ENCODE results near the gene RDX. TPM values are rescaled to one million over a fixed set of nuclear protein-coding genes. Genes with fewer than 3 reads are reported as not detected.

RDX gene
- total RNA-seq, 1 donor from 2014 or later = 125 TPM

DNA sequence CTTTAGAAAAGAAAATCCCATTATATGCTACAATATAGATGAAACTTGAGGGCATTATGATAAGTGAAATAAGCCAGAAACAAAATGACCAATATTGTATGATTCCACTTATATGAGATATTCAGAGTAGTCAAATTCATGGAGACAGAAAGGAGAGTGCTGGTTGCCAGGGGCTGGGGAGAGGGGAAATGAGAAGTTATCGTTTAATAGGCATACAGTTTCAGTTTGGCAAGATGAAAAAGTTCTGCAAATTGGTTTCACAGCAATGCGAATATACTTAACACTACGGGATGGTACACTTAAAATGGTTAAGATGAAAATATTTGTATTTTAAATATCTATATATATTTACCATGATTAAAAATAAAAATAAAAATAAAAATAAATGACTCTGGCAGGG is 31.1 kb upstream of the RDX start:
- Histone ChIP-seq H3K27me3 (ENCODE audit: low read depth) (no peaks in the 10 kb centered on the region), H3K27ac (replicated peaks) (no peak overlapping the region), H3K4me1 (no peaks in the 10 kb centered on the region), H3K36me3 (no peaks in the 10 kb centered on the region), H3K4me3 (no peak overlapping the region), H3K9me3 (replicated peaks) (peaks cover 11% of the 10 kb centered on the region)
- no peak for DNase-seq
- TF ChIP-seq, protein P1, sequence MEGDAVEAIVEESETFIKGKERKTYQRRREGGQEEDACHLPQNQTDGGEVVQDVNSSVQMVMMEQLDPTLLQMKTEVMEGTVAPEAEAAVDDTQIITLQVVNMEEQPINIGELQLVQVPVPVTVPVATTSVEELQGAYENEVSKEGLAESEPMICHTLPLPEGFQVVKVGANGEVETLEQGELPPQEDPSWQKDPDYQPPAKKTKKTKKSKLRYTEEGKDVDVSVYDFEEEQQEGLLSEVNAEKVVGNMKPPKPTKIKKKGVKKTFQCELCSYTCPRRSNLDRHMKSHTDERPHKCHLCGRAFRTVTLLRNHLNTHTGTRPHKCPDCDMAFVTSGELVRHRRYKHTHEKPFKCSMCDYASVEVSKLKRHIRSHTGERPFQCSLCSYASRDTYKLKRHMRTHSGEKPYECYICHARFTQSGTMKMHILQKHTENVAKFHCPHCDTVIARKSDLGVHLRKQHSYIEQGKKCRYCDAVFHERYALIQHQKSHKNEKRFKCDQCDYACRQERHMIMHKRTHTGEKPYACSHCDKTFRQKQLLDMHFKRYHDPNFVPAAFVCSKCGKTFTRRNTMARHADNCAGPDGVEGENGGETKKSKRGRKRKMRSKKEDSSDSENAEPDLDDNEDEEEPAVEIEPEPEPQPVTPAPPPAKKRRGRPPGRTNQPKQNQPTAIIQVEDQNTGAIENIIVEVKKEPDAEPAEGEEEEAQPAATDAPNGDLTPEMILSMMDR (IDR thresholded peaks at IDR 0.05; ENCODE audit: borderline replicate concordance) = no peak
- intact Hi-C loops (cut with micrococcal nuclease) = no loop called here

DNA sequence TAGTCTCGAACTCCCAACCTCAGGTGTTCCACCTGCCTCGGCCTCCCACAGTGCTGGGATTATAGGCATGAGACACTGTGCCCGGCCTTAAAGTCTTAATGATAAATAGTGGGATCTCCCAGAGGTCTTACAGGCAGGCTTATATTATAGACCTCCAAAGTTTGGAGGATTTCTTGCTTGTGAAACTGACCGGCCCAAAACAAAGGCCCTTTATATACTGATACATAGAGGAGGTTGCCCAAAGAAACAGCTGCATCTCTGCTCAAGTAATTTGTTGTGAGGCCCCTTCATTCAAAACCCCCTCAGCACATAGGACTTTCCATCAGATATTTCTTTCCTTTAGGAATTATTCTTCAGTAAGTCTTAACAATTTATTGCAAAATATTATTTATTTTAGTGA is 27.4 kb upstream of the RDX start:
- Histone ChIP-seq H3K36me3 (no peaks in the 10 kb centered on the region), H3K9me3 (replicated peaks) (no peaks in the 10 kb centered on the region), H3K4me1 (peaks cover 15% of the 10 kb centered on the region), H3K27ac (replicated peaks) (no peak overlapping the region), H3K4me3 (no peak overlapping the region), H3K27me3 (ENCODE audit: low read depth) (no peaks in the 10 kb centered on the region)
- DNase-seq = no peak
- intact Hi-C loops (cut with micrococcal nuclease) = no loop called here
- TF ChIP-seq, protein P1 (IDR thresholded peaks at IDR 0.05; ENCODE audit: borderline replicate concordance) = no peak

DNA sequence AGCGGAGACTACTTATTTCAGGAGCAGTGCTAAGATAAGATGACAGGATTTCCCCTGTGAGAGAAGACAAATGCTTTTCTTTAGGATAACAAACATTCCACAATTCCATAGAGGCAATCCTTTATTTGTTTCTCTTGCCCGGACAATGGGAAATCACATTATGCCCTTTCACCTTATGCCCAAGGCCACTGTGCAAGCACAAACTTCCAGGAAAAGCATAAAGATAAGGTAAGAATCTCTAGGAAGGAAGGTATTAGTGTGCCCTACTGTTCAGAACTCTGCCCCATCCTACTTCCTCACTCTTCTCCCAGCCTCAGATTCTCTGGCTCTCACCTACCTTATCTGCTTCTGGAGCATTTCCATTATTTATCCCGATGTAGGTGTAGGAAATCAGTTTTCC is 23.1 kb upstream of the RDX start:
- no peak overlapping the region for H3K4me3 ChIP-seq
- H3K9me3 ChIP-seq (replicated peaks) = no peaks in the 10 kb centered on the region
- no peaks in the 10 kb centered on the region for H3K36me3 ChIP-seq
- peaks cover 36% of the 10 kb centered on the region for H3K4me1 ChIP-seq
- TF ChIP-seq, protein P1 (IDR thresholded peaks at IDR 0.05; ENCODE audit: borderline replicate concordance) = no peak
- H3K27me3 ChIP-seq (ENCODE audit: low read depth) = no peaks in the 10 kb centered on the region
- DNase-seq = no peak
- H3K27ac ChIP-seq (replicated peaks) = peak overlapping the region; percentile 10
- intact Hi-C loops (cut with micrococcal nuclease) = no loop called here

DNA sequence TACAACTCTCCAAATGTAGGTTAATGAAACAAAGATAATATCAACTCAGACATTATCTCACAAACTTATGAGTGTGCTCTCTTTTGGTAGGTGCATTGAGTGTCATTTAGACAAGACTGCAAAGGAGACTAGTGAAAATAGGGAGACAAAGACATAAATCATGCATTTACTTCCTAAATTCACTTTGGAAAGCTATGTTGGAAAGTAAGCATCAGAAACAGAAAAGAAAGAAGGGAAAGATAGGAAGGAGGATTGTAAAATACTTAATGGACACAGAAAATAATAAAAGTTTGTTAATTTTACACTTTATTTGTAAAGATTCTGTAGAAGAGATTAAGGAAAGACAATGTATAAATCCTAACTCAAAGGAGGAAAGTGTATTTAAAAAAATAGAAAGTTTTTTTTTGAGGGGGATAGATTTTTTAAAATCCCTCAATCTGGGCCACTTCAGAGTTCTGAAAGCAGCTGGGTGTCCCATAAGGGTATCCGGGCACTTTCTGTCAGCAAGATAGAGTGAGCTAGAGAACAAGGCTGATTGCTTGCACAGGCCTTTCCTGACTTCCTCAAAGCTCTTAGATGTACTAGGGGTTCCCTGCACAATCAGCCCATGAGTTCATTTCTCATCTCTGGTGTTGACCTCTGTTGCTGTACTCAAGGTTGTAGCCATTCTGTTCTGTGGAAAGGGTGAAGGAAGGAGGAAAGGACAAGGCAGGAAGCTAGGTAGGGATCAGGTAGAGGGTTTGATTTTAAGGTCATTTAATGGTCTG is 22.4 kb upstream of the RDX start:
- TF ChIP-seq, protein P1 (IDR thresholded peaks at IDR 0.05; ENCODE audit: borderline replicate concordance) = no peak
- H3K36me3 ChIP-seq = no peaks in the 10 kb centered on the region

DNA sequence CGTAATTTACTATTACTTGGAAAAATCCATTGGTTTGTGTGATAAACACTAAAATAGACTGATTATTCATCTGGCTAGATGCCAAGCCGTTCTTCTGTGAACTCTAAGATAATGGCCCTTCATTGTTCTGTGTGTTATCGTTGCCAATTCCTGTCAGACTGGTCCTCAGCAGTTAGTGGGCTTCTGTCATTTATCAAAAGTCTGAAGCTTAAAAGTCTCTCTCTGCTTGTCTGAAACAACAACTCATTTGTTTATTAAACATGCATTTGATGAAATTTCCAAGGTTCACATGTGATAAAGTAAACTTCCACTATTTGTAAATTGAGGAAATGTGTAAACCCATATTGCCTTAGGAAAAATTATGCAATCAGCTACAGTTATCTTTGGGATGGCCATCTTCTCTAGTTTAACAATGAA is 21.1 kb upstream of the RDX start:
- H3K4me3 ChIP-seq = no peak overlapping the region
- peaks cover 36% of the 10 kb centered on the region for H3K4me1 ChIP-seq
- H3K9me3 ChIP-seq (replicated peaks) = no peaks in the 10 kb centered on the region
- TF ChIP-seq, protein P1 (IDR thresholded peaks at IDR 0.05; ENCODE audit: borderline replicate concordance) = no peak
- no peaks in the 10 kb centered on the region for H3K27me3 ChIP-seq (ENCODE audit: low read depth)
- peak overlapping the region; percentile 38 for H3K27ac ChIP-seq (replicated peaks)
- intact Hi-C loops (cut with micrococcal nuclease) = no loop called here
- DNase-seq = no peak
- no peaks in the 10 kb centered on the region for H3K36me3 ChIP-seq

More for the DNA sequence above, 22.4 kb upstream of the RDX start:
- Histone ChIP-seq H3K4me3 (no peak overlapping the region), H3K27ac (replicated peaks) (peak overlapping the region; percentile 10), H3K4me1 (peaks cover 36% of the 10 kb centered on the region), H3K9me3 (replicated peaks) (no peaks in the 10 kb centered on the region), H3K27me3 (ENCODE audit: low read depth) (no peaks in the 10 kb centered on the region)
- no peak for DNase-seq
- intact Hi-C loops (cut with micrococcal nuclease) = no loop called here
